A549 treated with ZK216348 at 1 μM for 4 hours (cell line): ENCODE measurements around the gene MYO5B. TPM values are rescaled to one million over a fixed set of nuclear protein-coding genes. Genes with fewer than 3 reads are reported as not detected.

Experiments
- total RNA-seq: library from RNA; stranded (reverse); fragments of 200-300 nt; extraction: Qiagen RNA extraction; gene quantifications from 5 replicates; pipeline ENCODE4 v1.2.3, GENCODE V29; 2022; ENCODE audit warnings: low read depth

Gene MYO5B
- total RNA-seq, result 8.4 to 12.8 TPM (median 11.0 TPM) in 5 replicates

GRCh38 chr18:50194631-50195532 is at the start of gene MYO5B:
Gene MYO5B, minus strand, starts transcription at chr18:50195147. Its CDS starts 354 bp downstream, at chr18:50194793.

GRCh38 chr18:49813319-49814146 is 381.4 kb downstream of the MYO5B start, which contains the start of gene ACAA2:
Gene ACAA2, minus strand, starts transcription at chr18:49813533. Its CDS starts 49 bp downstream, at chr18:49813484.

Other genes starting within 250 kb of the MYO5B start
- 0.19 to 0.62 TPM (median 0.35 TPM) in 5 replicates for gene CFAP53, start 71.3 kb upstream of the MYO5B start, total RNA-seq
- 25.8 to 42.4 TPM (median 37.0 TPM) in 5 replicates for gene MBD1, start 86.4 kb upstream of the MYO5B start, total RNA-seq
- gene CXXC1, start 92.5 kb upstream of the MYO5B start, total RNA-seq, result 37.4 to 59.7 TPM (median 48.9 TPM) in 5 replicates
- gene SKA1, start 179.9 kb upstream of the MYO5B start, total RNA-seq, result 9.7 to 15.0 TPM (median 12.4 TPM) in 5 replicates